ENCODE measurements around the gene ZNF503. TPM values are rescaled to one million over a fixed set of nuclear protein-coding genes. Genes with fewer than 3 reads are reported as not detected.

Gene ZNF503
- total RNA-seq, 2 donors from 2014 or later: 8.9 to 9.8 TPM

- Histone ChIP-seq H3K9me3 (peaks cover 0 to 12% of the 10 kb centered on the region in 2 donors), H3K4me1 (no peaks in the 10 kb centered on the region), H3K4me3 (no peak overlapping the region), H3K27ac (no peak overlapping the region), H3K36me3 (no peaks in the 10 kb centered on the region), H3K27me3 (no peaks in the 10 kb centered on the region)
- no peak for DNase-seq (ENCODE audit: low spot score)
- TF ChIP-seq, protein P1, sequence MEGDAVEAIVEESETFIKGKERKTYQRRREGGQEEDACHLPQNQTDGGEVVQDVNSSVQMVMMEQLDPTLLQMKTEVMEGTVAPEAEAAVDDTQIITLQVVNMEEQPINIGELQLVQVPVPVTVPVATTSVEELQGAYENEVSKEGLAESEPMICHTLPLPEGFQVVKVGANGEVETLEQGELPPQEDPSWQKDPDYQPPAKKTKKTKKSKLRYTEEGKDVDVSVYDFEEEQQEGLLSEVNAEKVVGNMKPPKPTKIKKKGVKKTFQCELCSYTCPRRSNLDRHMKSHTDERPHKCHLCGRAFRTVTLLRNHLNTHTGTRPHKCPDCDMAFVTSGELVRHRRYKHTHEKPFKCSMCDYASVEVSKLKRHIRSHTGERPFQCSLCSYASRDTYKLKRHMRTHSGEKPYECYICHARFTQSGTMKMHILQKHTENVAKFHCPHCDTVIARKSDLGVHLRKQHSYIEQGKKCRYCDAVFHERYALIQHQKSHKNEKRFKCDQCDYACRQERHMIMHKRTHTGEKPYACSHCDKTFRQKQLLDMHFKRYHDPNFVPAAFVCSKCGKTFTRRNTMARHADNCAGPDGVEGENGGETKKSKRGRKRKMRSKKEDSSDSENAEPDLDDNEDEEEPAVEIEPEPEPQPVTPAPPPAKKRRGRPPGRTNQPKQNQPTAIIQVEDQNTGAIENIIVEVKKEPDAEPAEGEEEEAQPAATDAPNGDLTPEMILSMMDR (IDR thresholded peaks at IDR 0.05): no peak
These were observed 44.1 kb downstream of the ZNF503 start for GRCh38 chr10:75357500-75357899.

- no peak overlapping the region for H3K4me3 ChIP-seq
- H3K36me3 ChIP-seq: no peaks in the 10 kb centered on the region
- no peaks in the 10 kb centered on the region for H3K27me3 ChIP-seq
- no peak overlapping the region for H3K27ac ChIP-seq
- no peaks in the 10 kb centered on the region for H3K4me1 ChIP-seq
- TF ChIP-seq, protein P1 (IDR thresholded peaks at IDR 0.05): no peak
- peaks cover 0 to 12% of the 10 kb centered on the region in 2 donors for H3K9me3 ChIP-seq
- no peak for DNase-seq (ENCODE audit: low spot score)
These were observed 45.1 kb downstream of the ZNF503 start for GRCh38 chr10:75356484-75356883.

GRCh38 chr10:75355706-75356105, 45.9 kb downstream of the ZNF503 start:
- TF ChIP-seq, protein P1 (IDR thresholded peaks at IDR 0.05): no peak
- Histone ChIP-seq H3K36me3 (no peaks in the 10 kb centered on the region), H3K27me3 (no peaks in the 10 kb centered on the region), H3K4me1 (no peaks in the 10 kb centered on the region), H3K9me3 (peaks cover 0 to 12% of the 10 kb centered on the region in 2 donors), H3K27ac (no peak overlapping the region), H3K4me3 (no peak overlapping the region)
- DNase-seq (ENCODE audit: low spot score): no peak

GRCh38 chr10:75353183-75353582, 48.4 kb downstream of the ZNF503 start:
- no peaks in the 10 kb centered on the region for H3K4me1 ChIP-seq
- H3K4me3 ChIP-seq: no peak overlapping the region
- DNase-seq (ENCODE audit: low spot score): no peak
- peaks cover 0 to 12% of the 10 kb centered on the region in 2 donors for H3K9me3 ChIP-seq
- H3K27me3 ChIP-seq: no peaks in the 10 kb centered on the region
- no peak overlapping the region for H3K27ac ChIP-seq
- TF ChIP-seq, protein P1 (IDR thresholded peaks at IDR 0.05): no peak
- no peaks in the 10 kb centered on the region for H3K36me3 ChIP-seq

- TF ChIP-seq, protein P1 (IDR thresholded peaks at IDR 0.05): no peak
- peaks cover 0 to 12% of the 10 kb centered on the region in 2 donors for H3K9me3 ChIP-seq
- no peaks in the 10 kb centered on the region for H3K36me3 ChIP-seq
- H3K4me3 ChIP-seq: no peak overlapping the region
- H3K27ac ChIP-seq: no peak overlapping the region
- no peaks in the 10 kb centered on the region for H3K27me3 ChIP-seq
- no peak for DNase-seq (ENCODE audit: low spot score)
- H3K4me1 ChIP-seq: no peaks in the 10 kb centered on the region
These were observed 48.9 kb downstream of the ZNF503 start for GRCh38 chr10:75352650-75353049.

DNA sequence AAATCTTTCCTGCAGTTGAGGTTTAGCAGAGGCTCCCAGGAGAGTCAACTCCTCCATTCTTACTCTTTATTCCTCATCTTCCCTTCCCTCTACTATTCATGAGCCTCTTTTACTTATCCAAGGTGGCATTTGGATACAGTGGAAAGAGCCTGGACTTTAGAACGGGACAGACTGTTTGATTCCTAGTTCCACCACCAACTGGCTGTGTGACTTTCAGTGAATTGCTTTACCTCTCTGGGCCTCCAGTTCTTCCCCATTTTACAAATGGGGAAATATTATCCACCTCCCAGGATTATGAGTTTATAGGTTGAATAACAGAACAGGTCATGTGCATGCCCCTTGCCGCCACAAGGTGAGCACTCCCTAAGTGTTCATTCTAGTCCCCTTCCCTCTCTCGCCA, 49.9 kb downstream of the ZNF503 start:
- Histone ChIP-seq H3K36me3 (no peaks in the 10 kb centered on the region), H3K4me3 (no peak overlapping the region), H3K4me1 (no peaks in the 10 kb centered on the region), H3K9me3 (peaks cover 0 to 12% of the 10 kb centered on the region in 2 donors), H3K27me3 (no peaks in the 10 kb centered on the region), H3K27ac (no peak overlapping the region)
- TF ChIP-seq, protein P1 (IDR thresholded peaks at IDR 0.05): no peak
- no peak for DNase-seq (ENCODE audit: low spot score)
